ENCODE results near the gene ALK. TPM values are rescaled to one million over a fixed set of nuclear protein-coding genes. Genes with fewer than 3 reads are reported as not detected.

Gene ALK
- total RNA-seq, 4 donors from 2014 or later = 0.06 to 4.1 TPM; not detected in 2

DNA sequence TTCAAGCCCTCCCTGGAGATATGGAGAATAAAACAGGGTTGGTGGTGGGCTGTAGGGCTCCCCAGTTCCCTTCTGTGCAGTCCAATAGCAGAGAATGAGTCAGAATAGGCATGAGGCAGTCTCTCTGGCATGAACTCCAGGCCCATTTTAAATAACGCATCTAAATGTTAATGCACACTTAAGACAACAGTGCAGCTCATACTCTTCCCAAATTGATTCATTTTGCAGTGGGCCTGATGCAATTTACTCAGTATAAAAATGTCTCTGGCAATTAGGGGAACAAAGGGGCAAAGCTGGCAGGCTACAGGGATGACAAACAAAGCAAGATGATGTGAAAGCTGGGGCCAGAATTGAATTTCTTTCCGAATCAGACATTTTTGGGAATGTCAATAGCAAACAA lies 403.4 kb downstream of the ALK start:
- Histone ChIP-seq H3K9me3 (no peaks in the 10 kb centered on the region), H3K4me3 (no peak overlapping the region), H3K36me3 (no peaks in the 10 kb centered on the region), H3K27ac (no peak overlapping the region), H3K4me1 (no peaks in the 10 kb centered on the region), H3K27me3 (no peaks in the 10 kb centered on the region)
- no peak for DNase-seq
- intact Hi-C loops (cut with DNase I; ENCODE audit: low total_unique reads) = no loop called here
- no peak for TF ChIP-seq POLR2A (IDR thresholded peaks at IDR 0.05)
- TF ChIP-seq, protein P1, sequence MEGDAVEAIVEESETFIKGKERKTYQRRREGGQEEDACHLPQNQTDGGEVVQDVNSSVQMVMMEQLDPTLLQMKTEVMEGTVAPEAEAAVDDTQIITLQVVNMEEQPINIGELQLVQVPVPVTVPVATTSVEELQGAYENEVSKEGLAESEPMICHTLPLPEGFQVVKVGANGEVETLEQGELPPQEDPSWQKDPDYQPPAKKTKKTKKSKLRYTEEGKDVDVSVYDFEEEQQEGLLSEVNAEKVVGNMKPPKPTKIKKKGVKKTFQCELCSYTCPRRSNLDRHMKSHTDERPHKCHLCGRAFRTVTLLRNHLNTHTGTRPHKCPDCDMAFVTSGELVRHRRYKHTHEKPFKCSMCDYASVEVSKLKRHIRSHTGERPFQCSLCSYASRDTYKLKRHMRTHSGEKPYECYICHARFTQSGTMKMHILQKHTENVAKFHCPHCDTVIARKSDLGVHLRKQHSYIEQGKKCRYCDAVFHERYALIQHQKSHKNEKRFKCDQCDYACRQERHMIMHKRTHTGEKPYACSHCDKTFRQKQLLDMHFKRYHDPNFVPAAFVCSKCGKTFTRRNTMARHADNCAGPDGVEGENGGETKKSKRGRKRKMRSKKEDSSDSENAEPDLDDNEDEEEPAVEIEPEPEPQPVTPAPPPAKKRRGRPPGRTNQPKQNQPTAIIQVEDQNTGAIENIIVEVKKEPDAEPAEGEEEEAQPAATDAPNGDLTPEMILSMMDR (IDR thresholded peaks at IDR 0.05) = no peak

DNA sequence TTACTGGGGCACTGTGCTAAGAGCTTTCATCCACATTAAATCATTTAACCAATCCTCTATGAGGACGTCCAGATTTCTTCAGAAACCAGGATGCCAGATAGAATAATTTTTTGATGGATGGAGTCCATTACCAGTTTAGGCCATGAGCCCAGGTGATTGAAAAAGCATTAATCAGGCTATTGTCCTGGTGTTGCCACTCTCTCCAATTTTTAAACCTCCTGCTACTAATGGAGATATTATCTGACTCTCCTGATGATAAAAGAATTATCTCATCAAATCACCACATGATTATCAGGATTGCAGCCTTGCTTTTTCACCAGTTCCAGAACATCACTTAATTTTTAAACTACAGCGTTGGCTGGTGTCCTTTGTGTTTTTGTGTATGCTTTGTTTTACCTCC lies 404.0 kb downstream of the ALK start:
- DNase-seq = no peak

GRCh38 chr2:29516767-29517166 lies 404.6 kb downstream of the ALK start:
- DNase-seq = no peak
- Histone ChIP-seq H3K36me3 (no peaks in the 10 kb centered on the region), H3K27ac (no peak overlapping the region), H3K27me3 (no peaks in the 10 kb centered on the region), H3K9me3 (no peaks in the 10 kb centered on the region), H3K4me3 (no peak overlapping the region), H3K4me1 (no peaks in the 10 kb centered on the region)
- intact Hi-C loops (cut with DNase I; ENCODE audit: low total_unique reads) = no loop called here
- TF ChIP-seq, protein P1 (IDR thresholded peaks at IDR 0.05) = no peak
- TF ChIP-seq POLR2A (IDR thresholded peaks at IDR 0.05) = no peak

More for the DNA sequence above, 404.0 kb downstream of the ALK start:
- Histone ChIP-seq H3K4me1 (no peaks in the 10 kb centered on the region), H3K36me3 (no peaks in the 10 kb centered on the region), H3K27me3 (no peaks in the 10 kb centered on the region), H3K4me3 (no peak overlapping the region), H3K9me3 (no peaks in the 10 kb centered on the region), H3K27ac (no peak overlapping the region)
- TF ChIP-seq, protein P1 (IDR thresholded peaks at IDR 0.05) = no peak
- TF ChIP-seq POLR2A (IDR thresholded peaks at IDR 0.05) = no peak
- intact Hi-C loops (cut with DNase I; ENCODE audit: low total_unique reads) = no loop called here

DNA sequence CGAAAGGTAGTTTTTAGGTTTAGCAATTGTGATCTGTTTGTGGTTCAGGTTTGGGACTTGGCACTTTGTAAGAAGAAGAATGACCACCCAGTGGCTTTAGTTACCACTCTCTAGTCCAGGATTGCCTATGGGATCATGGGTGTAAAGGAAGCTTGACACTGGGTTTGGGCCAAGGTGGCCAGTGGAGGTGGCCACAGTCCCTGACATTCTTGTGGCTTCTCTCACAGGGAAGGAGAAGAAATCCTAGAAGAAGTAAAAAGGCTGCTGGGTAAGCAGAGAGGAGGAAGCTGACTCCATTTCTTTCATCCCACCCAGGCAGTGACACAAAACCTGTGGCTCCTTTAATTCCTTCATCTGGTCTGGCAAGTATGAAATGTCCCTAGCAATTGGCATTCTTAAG lies 411.5 kb downstream of the ALK start:
- no peaks in the 10 kb centered on the region for H3K27me3 ChIP-seq
- no peak overlapping the region for H3K4me3 ChIP-seq
- intact Hi-C loops (cut with DNase I; ENCODE audit: low total_unique reads) = no loop called here
- no peaks in the 10 kb centered on the region for H3K4me1 ChIP-seq
- H3K27ac ChIP-seq = no peak overlapping the region
- H3K36me3 ChIP-seq = no peaks in the 10 kb centered on the region
- TF ChIP-seq, protein P1 (IDR thresholded peaks at IDR 0.05) = no peak
- TF ChIP-seq POLR2A (IDR thresholded peaks at IDR 0.05) = no peak
- no peaks in the 10 kb centered on the region for H3K9me3 ChIP-seq
- DNase-seq = no peak

- intact Hi-C loops (cut with DNase I; ENCODE audit: low total_unique reads) = no loop called here
- Histone ChIP-seq H3K9me3 (no peaks in the 10 kb centered on the region), H3K4me1 (no peaks in the 10 kb centered on the region), H3K36me3 (no peaks in the 10 kb centered on the region), H3K27ac (no peak overlapping the region), H3K4me3 (no peak overlapping the region), H3K27me3 (no peaks in the 10 kb centered on the region)
- DNase-seq = no peak
- TF ChIP-seq, protein P1 (IDR thresholded peaks at IDR 0.05) = no peak
- TF ChIP-seq POLR2A (IDR thresholded peaks at IDR 0.05) = no peak
Observed at GRCh38 chr2:29509397-29509796, 412.0 kb downstream of the ALK start.
